GM21737 (cell line): ENCODE data around the gene ATAD2B.
"Not testable (repeated sequence)": the region's sequence is repeated elsewhere in the genome, so short reads cannot be mapped to it uniquely, and the experiment has no call there.

Experiments
- ATAC-seq: cut with Tn5 transposase; IDR thresholded peaks from one replicate; pipeline ENCODE4 v1.9.1; 2021; ENCODE audit warnings: mild to moderate bottlenecking, moderate library complexity; ENCODE audit not compliant: unreplicated experiment

ATAD2B gene

DNA sequence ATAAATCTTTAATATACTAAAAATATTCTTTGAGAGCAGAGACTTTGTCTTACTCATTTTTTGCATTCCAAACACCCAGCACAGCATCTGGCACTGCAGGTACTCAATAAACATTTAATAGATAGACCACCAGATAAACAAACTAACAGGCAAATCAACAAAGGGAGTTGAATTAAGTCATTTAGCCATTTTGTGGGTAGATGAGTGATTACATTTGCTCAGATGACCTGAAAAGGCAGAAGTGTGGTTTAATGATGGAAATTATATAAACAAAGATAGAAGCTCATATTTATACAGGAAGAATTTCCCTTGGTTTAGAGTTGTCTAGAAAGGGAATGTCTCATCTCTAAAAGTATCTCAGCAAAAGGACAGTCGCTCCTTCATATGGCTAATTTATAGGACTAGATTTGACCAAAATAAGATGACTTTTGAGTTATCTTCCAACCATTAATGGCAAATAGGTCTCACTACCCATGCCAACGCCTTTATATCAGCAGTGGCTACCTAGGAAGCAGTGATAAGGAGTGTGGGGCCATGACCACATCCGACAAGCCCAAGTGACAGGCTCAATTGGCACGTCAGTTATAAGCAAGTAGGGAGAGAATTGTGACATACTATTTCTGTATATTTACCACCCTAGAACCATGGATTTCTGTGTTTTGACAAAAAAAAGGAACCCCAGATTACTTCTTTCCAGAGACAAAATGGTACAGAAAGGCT, 173.5 kb downstream of the ATAD2B start:
- ATAC-seq: no peak

DNA sequence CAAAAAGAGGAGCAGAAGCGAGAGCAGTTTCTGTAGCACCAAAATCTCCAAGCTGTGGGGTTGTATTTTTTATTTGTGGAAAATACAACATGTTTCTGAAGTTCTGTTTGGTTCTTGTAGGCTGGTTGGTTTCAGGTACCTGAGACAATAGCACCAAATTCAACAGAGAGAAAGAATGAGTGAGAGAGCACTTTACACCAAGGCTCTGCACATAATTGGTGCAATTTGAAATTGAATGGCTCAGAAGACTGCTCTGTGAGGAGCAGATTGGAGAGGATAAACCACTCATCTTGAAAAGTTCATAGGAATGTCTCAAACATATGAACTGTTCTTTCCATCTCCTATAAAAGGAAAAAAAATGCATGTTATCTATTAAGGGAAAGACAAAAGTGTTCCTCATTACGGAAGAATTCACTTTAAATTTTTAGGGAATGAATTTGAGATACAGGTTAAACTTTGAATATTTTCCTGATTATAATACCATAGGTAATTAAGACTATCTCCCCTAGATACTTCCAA, 175.1 kb downstream of the ATAD2B start:
- ATAC-seq: no peak

DNA sequence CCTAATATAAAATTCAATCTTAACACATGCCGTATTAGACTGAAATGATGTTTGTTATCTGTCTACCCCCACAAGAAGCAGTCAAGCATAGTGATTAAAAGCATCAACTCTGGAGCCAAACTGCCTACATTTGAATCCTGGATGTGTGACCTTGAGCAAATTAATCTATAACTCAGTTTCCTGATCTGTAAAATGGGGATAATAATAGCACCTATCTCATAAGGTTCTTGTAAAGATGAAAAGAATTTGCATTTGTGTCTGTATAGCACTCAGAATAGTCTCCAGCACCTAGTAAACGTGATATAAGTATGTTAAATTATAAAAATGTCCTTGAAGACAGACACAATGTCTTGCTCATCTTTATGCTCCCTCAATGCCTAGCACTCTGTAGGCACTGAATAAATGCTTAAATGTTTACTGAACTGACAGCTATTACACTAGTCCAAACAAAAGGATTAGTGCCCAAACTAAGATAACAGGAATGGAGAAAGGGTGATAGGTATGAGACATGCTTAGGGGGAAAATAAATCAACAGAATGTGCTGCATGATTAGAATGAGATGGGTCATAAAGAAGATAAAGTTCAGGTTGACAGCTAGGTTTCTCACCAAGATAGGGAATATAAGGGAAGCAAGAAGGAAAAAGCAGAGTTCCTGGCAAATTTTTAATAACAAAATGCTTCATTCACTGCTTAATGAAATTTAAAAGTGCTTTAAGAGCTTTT, 180.6 kb downstream of the ATAD2B start:
- peak; percentile 15 for ATAC-seq

DNA sequence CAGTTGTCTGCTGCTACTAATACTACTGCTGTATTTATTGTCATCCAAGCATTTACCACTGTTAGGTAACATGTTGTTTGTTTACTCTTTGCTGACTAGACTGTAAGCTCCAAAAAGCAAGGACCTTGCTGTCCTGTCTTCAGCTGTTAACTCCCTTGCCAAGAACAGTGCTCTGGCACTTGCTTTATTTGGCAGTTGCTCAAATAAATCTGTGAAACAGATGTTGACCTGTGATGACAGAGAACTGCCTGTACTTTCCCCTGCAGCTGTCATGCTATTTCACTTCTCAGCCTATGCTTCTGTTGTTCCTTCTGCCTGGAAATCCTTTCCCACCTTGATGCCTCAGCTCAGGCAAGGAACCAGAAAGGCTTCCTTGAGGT, 181.2 kb downstream of the ATAD2B start:
- peak; percentile 67 for ATAC-seq

DNA sequence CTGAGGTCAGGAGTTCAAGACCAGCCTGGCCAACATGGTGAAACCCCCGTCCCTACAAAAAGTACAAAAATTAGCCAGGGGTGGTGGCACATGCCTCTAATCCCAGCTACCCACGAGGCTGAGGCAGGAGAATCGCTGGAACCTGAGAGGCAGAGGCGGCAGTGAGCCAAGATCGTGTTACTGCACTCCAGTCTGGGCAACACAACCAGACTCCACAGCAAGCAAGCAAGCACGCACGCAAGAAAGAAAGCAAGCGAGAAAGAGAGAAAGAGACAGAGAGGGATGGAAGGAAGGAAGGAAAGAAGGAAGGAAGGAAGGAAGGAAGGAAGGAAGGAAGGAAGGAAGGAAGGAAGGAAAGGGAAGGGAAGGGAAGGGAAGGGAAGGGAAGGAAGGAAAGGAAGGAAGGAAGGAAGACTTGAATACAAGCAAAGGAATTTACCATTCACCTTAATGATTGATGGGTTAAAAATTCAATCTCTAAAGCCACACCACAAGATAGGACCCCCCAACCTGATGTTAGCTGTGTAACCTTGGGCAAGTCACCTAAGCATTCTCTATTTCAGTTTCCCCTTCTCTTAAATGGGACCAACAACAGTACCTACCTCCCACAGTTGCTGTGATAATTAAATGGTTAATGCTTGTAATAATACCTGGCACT, 181.7 kb downstream of the ATAD2B start:
- ATAC-seq: peak; percentile 17

DNA sequence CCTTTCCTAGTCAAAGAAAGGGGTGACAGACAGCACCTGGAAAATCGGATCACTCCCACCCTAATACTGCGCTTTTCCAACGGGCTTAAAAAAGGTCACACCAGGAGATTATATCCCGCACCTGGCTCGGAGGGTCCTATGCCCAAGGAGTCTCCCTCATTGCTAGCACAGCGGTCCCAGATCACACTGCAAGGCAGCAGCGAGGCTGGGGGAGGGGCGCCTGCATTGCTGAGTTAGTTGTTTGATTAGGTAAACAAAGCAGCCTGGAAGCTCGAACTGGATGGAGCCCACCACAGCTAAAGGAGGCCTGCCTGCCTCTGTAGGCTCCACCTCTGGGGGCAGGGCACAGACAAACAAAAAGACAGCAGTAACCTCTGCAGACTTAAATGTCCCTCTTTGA, 190.1 kb downstream of the ATAD2B start:
- ATAC-seq: not testable (repeated sequence)

DNA sequence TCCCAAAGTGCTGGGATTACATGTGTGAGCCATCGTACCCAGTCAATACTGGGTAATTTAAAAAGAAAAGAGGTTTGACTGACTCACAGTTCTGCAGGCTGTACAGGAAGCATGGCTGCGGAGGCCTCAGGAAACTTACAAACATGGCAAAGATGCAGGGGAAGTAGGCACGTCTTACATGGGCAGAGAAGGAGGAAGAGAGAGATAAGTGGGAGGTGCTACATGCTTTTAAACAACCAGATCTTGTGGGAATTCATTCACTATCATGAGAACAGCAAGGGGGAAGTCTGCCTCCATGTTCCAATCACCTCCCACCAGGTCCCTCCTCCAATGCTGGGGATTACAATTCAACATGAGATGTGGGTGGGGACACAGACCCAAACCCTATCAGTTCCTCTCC, 192.5 kb downstream of the ATAD2B start:
- ATAC-seq: no peak

DNA sequence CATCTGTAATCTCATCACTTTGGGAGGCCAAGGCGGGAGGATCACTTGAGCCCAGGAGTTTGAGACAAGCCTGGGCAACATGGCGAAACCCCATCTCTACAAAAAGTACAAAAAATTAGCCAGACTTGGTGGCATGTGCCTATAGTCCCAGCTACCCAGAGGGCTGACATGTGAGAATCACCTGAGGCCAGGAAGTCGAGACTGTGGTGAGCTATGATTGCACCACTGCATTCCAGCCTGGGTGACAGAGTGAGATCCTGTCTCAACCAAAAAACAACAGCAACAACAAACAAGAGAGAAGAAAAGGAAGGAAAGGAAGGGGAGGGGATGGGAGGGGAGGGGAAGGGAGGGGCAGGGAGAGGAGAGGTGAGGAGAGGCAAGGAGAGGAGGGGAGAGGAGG, 203.9 kb downstream of the ATAD2B start:
- ATAC-seq: not testable (repeated sequence)

DNA sequence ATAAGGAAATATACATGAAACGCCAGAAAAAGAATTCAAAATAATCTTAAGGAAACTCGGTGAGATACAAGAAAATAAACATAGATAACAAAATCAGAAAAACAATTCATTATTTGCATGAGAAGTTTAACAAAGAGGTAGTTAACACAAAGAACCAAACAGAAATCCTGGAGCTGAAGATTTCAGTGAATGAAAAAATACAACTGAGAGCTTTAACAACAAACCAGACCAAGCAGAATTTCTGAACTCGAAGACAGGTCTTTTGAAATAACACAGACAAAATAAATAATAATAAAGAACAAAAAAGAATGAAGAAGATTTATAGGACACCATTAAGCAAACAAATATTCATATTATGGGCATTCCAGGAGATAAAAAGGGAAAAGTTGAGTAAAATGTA, 204.7 kb downstream of the ATAD2B start:
- no peak for ATAC-seq

DNA sequence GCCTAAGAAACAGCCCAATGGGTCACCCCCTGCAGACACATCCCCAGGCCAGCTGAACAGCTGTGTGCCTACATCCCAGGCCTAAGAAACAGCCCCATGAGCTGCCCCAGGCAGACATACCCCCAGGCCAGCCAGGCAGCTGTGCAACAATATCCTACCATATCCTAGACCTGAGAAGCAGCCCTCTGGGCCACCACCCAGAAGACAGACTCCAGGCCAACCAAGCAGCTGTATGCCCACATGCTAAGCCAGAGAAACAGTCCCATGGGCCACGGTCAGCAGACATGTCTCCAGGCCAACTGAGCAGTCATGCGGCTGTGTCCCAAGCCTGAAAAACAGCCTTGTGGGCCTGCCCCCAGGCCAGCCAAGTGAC, 205.5 kb downstream of the ATAD2B start:
- no peak for ATAC-seq

DNA sequence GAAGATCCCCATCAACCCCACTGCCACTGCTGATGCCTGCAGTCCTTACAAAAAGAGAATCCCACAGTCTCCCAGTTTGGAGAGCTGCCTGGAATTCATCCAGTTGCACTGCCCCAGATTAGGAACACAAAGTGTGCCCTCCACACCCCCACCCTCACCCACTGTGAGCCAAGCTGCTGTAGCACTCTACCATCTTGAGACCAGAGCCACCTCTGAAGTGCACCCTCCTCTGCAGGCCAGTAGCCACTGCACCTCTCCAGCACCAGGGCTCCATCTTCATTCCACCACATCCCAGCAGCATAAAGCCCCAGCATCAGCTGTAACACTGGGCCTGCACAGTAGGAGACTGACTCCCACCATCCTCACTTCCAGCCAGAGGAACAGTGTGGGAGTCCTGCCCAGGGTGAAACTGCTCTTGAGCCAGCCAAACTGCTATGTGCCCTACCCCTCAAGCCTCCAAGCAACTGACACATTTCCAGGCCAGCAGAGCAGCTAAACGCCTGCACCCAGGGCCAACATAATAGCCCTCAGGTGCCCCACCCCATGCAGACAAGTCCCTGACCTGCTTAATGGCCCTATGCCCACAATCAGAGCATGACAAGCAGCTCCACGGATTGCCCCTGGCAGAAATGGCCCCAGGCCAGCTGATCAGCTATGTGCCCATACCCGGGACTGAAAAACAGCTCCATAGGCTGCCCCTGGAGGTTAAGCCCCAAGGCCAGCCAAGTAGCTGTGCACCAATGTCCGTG, 206.0 kb downstream of the ATAD2B start:
- no peak for ATAC-seq

DNA sequence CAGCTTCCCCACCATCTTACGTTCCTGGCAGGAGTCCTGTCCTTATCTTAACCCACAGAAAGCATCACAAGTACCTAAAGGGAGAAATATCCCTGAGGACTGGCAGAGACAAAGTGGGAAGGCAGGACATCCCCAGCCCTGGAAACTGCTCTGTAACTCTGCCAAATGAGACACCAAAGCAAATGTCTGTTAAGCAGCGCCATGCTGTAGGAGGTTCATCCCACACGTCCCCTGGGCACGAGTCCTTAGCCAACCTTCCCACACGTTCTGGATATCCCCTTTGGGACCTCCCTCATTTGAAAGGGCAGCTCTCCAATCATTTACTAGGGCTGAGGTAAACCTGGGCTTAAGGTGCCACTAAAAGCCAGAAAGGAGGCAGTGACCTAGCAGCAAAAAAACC, 207.2 kb downstream of the ATAD2B start:
- no peak for ATAC-seq

DNA sequence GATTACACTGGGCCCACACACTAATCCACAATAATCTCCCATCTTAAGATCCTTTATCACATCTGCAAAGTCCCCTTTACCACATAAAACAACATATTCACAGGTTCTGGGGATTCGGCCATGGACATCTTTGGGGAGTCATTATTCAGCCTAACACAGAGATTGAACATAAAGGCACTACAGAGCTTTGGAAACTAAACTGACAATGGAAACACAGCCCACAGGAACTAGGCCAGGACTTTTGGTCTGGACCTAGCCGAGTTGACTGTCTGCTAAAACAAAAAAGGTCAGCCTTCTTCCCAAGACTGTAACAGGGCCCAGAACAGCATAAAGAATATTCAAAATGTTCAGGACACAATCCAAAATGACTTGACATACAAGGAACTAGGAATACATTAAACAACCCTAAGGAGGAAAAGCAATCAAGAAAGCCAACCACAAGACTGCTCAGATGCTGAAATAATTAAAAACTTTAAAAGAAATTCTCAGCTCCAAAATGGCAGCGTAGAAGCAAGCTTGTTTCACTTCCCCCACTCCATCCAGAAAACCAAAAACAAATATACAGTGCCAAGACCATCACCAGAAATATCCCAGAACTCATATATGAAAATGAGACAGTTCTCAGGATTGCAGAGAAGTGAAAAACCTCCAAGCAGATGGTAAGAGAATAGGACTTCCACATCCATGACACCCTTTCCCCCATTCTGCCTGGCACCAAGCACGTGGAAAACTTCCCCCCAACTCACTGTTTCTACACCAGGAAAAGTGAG, 207.8 kb downstream of the ATAD2B start:
- no peak for ATAC-seq

DNA sequence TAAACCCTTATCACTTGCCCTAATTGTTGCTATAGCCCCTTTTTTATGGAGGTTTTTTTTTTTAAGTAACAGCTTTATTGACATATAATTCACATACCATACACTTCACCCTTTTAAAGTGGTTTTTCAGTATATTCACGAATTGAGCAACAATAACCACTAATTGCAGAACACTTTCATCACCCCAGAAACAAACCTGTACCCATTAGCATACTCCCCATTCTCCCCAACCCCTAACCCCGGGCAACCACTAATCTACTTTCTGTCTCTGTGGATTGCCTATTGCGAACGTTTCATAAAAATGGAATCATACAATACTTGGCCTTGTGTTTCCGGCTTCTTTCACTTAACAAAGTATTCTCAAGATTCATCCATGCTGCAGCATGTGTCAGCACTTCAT, 213.6 kb downstream of the ATAD2B start:
- ATAC-seq: no peak

DNA sequence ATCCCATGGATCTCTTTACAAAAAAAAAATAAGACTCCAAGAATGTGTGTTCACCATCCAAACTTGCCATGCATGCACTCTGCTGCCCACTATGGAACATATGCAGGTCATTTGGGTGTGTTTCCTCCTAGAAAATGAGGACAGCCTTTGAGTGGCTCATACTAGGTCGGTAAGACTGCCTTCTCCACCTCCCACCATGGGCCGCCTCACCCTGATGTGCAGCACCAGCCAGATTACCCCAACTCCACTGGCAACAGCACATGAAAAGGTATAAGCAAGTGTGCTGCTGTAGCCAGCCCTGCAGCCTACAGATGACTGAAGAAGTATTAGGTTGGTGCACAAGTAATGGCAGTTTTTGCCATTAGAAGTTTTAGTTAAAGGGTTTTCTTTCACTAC, 214.2 kb downstream of the ATAD2B start:
- no peak for ATAC-seq

DNA sequence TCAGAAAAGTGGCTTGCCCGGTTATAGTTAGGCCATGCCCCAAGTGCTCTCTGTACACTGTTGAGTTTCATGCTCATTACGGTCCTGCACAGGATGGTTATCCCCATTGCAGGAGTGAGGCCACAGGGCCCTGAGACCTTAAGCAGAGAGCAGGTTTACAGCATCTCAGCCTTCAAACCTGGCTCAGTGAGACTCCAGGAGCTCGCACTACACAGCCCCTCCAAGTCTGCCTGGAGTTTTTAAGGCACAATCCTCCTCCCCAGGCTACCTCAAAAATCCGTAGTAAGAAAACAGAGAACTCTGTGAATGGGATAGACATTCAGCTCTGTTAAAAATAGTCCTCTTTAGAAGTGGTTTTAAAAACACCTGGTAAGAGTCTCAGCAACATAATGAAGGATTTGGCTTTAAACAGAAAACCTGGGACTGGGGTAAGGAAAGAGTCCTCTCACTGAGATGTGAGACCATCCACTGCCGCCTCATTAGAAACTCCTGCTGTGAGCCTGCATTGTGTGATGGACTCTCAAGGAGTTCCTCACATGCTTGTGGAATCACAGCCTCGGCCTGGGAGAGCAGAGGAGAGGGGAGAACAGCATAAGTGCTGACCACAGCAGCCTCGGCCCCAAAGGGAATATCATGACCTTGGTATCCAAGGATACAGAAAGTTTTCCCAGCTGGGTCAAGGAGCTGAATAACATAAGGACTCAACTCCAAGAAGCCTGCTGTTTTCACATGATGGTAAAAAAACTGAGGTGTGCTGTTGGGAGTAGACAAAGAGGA, 214.8 kb downstream of the ATAD2B start:
- no peak for ATAC-seq

DNA sequence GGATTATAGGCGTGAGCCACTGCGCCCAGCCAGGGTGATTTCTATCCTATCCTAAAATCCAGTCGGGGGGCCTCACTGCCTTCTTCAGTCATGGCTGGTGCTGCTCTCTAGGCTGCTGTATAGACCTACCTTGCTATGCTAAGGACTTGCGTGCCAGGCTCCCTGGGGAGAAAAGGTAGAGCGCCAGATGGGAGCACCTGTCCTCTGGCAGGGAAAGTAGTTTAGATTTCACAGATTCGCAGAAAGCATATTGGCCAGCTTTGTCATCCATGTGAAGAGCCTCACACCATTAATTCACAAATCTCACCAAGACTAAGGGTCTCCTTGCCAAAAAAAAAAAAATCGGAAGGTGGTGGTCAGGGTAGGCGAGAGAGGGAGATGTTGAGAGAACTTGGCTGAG, 217.6 kb downstream of the ATAD2B start:
- no peak for ATAC-seq

DNA sequence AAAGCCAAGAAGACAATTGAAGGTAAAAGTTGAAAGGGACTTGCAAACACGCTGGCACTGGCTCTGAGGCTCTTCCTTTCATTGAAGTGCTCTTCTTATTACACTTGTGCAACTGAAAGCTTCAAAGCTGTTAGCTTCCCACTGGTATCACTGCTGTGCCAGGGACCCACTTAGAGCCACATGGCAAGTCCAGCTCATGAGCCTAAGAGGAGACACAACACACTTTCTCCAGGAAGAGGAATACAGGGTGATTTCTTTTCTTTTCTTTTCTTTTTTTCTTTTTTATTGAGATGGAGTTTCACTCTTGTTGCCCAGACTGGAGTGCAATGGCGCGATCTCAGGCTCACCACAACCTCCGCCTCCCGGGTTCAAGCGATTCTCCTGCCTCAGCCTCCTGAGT, 218.2 kb downstream of the ATAD2B start:
- no peak for ATAC-seq

DNA sequence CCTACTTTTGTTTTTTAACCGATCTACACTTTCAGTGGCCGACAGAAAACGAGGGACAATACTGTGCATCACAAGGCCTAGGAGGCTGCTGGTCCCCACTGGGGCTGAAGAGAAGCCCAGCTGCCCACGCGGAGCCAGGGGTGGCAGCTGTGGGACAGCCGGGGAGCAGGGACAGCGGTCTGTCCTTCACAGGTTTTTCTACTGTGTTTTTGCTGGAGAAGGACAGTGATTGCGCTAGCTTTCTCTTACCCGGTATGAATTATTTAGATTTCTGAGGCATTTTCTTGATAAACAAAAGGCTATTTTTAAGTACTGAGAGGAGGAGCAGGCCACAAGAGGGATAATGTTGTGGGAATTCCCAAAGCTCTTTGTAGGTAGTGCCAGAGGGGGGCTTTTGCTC, 219.8 kb downstream of the ATAD2B start:
- no peak for ATAC-seq

DNA sequence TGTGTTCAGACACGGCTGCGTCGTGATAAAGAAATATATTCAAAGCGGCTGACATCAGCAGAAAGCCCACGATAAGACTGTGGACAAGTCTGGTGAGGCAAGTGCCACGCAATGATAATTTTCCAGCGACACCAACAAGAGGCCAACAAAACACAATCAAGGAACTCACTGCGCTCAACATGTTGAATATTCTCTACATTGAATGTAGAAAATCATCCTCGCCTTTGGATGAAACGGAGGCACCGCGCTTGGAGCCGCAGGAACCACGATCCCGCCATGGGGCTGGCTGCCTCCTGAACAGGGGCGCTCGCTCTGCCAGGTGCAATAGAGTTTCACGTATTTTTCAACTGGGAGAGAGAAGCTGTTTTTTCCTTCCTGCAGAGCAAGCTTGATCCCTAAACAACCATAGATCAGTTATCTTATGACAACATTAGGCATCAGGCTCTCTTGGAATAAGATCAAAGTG, 220.3 kb downstream of the ATAD2B start:
- no peak for ATAC-seq
